A172 (cell line): ENCODE measurements around the gene TMEM207. TPM values are rescaled to one million over a fixed set of nuclear protein-coding genes. Genes with fewer than 3 reads are reported as not detected.

Source experiments
- DNase-seq: peaks from one replicate; pipeline ENCODE4 v3.0.0-alpha.2; 2015; ENCODE audit warnings: low spot score
- total RNA-seq: library from RNA; depleted of rRNA; stranded (reverse); fragments of >200 nt; shearing (Covaris generic); gene quantifications from 2 replicates; pipeline ENCODE4 v1.2.3, GENCODE V29; 2014; rRNA removed

The TMEM207 gene
- total RNA-seq, 1 experiment from 2014 or later: 0.21 TPM

- DNase-seq: peak; percentile 89
Measured at GRCh38 chr3:190385731-190386688, 63.7 kb downstream of the TMEM207 start.

- DNase-seq: peak; percentile 50
Measured at GRCh38 chr3:190384309-190384756, 65.4 kb downstream of the TMEM207 start.

DNA sequence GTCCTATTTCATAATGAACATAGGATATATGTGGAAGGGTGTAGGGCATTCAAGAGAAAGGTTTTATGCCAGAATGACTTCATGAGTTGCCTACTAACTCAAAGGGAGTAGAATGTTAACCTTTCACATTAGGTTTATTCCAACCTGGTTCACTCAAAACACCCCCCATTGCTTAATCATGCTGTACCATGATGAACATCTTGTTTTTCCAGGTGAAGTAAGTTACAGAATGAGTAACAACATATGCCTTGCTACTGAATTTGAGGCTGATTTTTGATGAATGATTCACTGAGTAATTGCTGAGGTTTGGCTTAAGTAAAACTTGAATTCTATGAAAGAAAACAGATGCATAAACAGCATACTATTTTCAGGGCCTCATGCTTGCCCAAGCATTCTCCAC is 67.6 kb downstream of the TMEM207 start:
- peak; percentile 48 for DNase-seq

DNA sequence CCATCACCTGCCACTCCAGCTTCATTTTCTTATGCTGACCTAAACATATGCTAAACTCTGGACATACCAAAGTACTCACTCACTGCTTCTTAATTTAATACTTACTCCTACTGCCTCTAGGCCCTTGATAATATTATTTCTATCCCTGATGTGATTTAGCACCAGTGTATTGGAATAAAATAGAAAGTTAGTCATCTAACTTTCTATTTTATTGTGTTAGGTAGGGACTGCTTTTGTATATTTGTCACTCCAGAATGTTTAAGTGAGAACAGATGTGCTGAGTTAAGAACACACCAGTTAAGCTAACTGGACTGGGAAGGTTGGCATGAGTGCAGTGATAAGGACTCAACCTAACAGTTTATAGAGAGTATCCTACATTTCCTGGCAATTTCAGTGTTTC is 68.3 kb downstream of the TMEM207 start:
- DNase-seq: no peak

DNA sequence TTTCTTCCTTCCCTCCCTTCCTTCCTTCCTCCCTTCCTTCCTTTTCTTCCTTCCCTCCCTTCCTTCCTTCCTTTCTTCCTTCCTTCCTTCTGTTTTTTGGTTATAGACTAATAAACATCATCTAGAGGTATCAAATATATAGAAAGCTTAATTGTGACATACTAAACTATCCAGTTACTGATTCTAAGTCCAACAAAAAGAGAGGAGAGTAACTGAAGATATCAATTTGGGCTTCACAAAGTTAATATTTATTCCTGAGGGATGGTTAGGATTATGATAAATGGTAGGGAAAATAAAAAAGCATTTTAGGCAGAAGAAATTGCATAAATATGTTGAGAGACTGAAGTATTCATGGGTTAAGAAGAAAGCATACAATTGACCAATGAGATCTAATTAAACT is 69.5 kb downstream of the TMEM207 start:
- no peak for DNase-seq

Other genes with a start within 250 kb of the TMEM207 start
- gene CLDN1, start 127.5 kb downstream of the TMEM207 start, total RNA-seq: 2.8 and 3.6 TPM in 2 replicates
- gene CLDN16, start 61.7 kb downstream of the TMEM207 start, total RNA-seq: 0.02 TPM in 1 of 2 replicates, not detected in the other
- gene IL1RAP, start 64.2 kb upstream of the TMEM207 start, total RNA-seq: 13.3 and 14.6 TPM in 2 replicates